Suprapubic skin (tissue), 4 donors: Measurements from ENCODE around the gene KCNA2. TPM values are rescaled to one million over a fixed set of nuclear protein-coding genes. Genes with fewer than 3 reads are reported as not detected.

Source experiments
- DNase-seq, 2 donors: peaks; one replicate each; pipeline ENCODE4 v3.0.0-alpha.2; 2019; ENCODE audit warnings: low spot score in 2 of 2
- H3K27ac ChIP-seq: fragments of 200-600 bp; sonication (generic); one replicate; pipeline ENCODE4 v1.5.1; 2019
- H3K27me3 ChIP-seq: fragments of 200-600 bp; sonication (generic); one replicate; pipeline ENCODE4 v1.5.1; 2019
- H3K36me3 ChIP-seq: fragments of 200-600 bp; sonication (generic); one replicate; pipeline ENCODE4 v1.5.1; 2019
- H3K4me1 ChIP-seq: fragments of 200-600 bp; sonication (generic); one replicate; pipeline ENCODE4 v1.5.1; 2019
- H3K4me3 ChIP-seq: fragments of 200-600 bp; sonication (generic); one replicate; pipeline ENCODE4 v1.5.1; 2019; ENCODE audit warnings: mild to moderate bottlenecking
- H3K9me3 ChIP-seq: fragments of 200-600 bp; sonication (generic); one replicate; pipeline ENCODE4 v1.5.1; 2019
- EP300 ChIP-seq: sonication (generic); formaldehyde crosslinking; IDR thresholded peaks from one replicate; pipeline ENCODE4 v1.6.1; 2017; ENCODE audit warnings: antibody characterized with exemption
- POLR2A ChIP-seq, 2 donors: fragments of 450-650 bp; IDR thresholded peaks; one replicate each; pipeline ENCODE4 v1.6.1; 2017; ENCODE audit warnings: antibody characterized with exemption in 2 of 2, mild to moderate bottlenecking in 2 of 2, moderate library complexity in 2 of 2
- POLR2AphosphoS5 ChIP-seq, 3 donors: sonication (generic); formaldehyde crosslinking; IDR thresholded peaks; one replicate each; pipeline ENCODE4 v1.6.1; 2017; ENCODE audit warnings: antibody characterized with exemption in 3 of 3
- WGBS: methylation state at CpG from one replicate; pipeline ENCODE4 v1.1.5; 2018; 5-methylcytosine and 5-hydroxymethylcytosine counted together
- total RNA-seq, 4 donors: library from RNA; depleted of rRNA; stranded (reverse); fragments of >200 nt; gene quantifications; one replicate each; pipeline ENCODE4 v1.1.0, GENCODE V29; 2016
- TF ChIP-seq, protein P1 (sequence below), 2 donors: fragments of 200-600 bp in 1 of 2; fragments of 450-650 bp in 1 of 2; sonication (generic) in 1 of 2; IDR thresholded peaks; one replicate each; pipeline ENCODE4 v1.5.1; 2016 to 2019; ENCODE audit warnings: antibody characterized with exemption in 2 of 2, mild to moderate bottlenecking in 1 of 2, moderate library complexity in 1 of 2

The KCNA2 gene
- total RNA-seq, 4 donors from 2014 or later: 0.34 to 0.97 (median 0.54) TPM

DNA sequence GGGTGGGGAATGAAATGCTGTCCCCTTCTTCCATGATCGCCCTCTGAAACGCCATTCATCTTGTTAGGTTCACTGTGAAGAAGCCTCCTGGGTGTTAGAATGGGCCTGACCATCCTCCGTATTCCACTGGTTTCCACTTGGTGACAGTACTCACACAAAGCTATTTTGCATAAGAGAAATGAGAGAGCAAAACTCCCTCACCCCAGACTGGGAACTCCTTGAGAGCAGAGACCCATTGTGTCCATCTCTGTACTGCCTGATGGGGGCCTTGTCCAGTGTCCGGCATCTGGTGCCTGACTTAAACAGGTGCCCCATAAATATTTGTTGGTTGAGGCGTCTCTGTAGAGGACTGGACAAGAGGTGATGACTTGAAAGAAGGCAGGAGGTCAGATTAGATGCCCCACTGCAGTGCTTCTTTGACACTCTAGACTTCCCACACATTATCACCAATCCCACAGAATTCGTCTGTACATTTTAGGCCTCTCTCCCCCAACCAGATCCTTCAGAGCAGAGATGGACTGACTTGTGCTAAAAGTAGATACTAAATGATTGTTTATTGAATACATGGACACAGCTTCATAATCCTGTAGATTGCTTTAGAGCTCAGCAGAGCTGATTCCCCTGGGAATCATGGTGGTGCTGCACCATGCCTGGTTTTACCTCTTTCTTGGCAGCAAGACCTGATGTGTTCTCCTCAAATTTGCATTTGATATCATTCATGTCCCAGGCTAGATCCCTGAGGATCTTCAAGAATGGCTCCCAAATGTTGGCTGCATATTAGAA, 22.4 kb upstream of the KCNA2 start:
- peaks cover 3% of the 10 kb centered on the region for H3K4me1 ChIP-seq
- no peaks in the 10 kb centered on the region for H3K27me3 ChIP-seq
- TF ChIP-seq, protein P1, sequence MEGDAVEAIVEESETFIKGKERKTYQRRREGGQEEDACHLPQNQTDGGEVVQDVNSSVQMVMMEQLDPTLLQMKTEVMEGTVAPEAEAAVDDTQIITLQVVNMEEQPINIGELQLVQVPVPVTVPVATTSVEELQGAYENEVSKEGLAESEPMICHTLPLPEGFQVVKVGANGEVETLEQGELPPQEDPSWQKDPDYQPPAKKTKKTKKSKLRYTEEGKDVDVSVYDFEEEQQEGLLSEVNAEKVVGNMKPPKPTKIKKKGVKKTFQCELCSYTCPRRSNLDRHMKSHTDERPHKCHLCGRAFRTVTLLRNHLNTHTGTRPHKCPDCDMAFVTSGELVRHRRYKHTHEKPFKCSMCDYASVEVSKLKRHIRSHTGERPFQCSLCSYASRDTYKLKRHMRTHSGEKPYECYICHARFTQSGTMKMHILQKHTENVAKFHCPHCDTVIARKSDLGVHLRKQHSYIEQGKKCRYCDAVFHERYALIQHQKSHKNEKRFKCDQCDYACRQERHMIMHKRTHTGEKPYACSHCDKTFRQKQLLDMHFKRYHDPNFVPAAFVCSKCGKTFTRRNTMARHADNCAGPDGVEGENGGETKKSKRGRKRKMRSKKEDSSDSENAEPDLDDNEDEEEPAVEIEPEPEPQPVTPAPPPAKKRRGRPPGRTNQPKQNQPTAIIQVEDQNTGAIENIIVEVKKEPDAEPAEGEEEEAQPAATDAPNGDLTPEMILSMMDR (IDR thresholded peaks at IDR 0.05): no peak
- DNase-seq: no peak
- no peak overlapping the region for H3K4me3 ChIP-seq
- H3K27ac ChIP-seq: no peak overlapping the region
- H3K36me3 ChIP-seq: no peaks in the 10 kb centered on the region
- no peaks in the 10 kb centered on the region for H3K9me3 ChIP-seq
- WGBS: 82% methylated on average over 6 of the region's 6 CpGs

DNA sequence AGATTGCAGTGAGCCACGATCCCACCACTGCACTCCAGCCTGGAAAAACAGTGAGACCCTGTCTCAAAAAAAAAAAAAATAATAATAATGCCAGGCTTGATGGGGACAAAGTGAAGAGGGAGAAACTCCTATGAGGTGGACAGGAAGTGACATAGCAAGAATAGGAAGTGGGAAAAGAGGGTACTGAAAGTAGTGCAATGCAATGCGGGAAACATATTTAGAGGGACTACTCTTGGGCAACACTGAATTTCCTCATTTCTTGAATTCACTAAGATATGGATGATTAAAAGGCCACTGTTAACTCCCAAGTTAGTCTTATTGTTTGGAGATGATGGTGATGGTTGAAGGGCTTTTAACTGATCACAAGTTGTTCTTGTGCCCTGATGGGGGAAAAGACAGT, 21.6 kb upstream of the KCNA2 start:
- no peaks in the 10 kb centered on the region for H3K9me3 ChIP-seq
- H3K27ac ChIP-seq: no peak overlapping the region
- H3K27me3 ChIP-seq: no peaks in the 10 kb centered on the region
- H3K4me1 ChIP-seq: peaks cover 3% of the 10 kb centered on the region
- WGBS: 91% methylated on average over 2 of the region's 2 CpGs
- no peak for DNase-seq
- no peak for TF ChIP-seq POLR2A (IDR thresholded peaks at IDR 0.05)
- no peak for TF ChIP-seq POLR2AphosphoS5 (IDR thresholded peaks at IDR 0.05)
- no peak for TF ChIP-seq EP300
- TF ChIP-seq, protein P1 (IDR thresholded peaks at IDR 0.05): no peak
- no peak overlapping the region for H3K4me3 ChIP-seq
- no peaks in the 10 kb centered on the region for H3K36me3 ChIP-seq

DNA sequence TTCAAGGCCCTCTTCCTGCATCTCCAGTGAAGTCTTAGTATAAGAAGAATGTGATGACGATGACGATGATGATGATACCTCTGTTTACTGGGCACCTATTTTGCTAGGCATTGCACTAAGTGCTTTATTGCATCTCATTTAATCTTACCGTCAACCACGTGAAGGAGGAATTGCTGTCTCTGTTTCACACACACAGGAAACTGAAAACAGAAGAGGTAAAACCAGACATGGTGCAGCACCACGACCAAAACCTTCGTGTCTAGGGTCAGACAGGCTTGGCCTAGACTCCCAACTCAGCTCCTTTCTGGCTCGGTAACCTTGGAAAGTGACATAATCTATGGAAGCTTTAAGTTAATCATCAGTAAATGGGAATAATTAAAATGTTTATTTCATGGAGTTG, 20.7 kb upstream of the KCNA2 start:
- no peak overlapping the region for H3K4me3 ChIP-seq
- H3K27ac ChIP-seq: no peak overlapping the region
- H3K9me3 ChIP-seq: no peaks in the 10 kb centered on the region
- 63% methylated on average over 7 of the region's 7 CpGs for WGBS
- no peak for TF ChIP-seq EP300
- TF ChIP-seq POLR2AphosphoS5 (IDR thresholded peaks at IDR 0.05): no peak
- TF ChIP-seq, protein P1 (IDR thresholded peaks at IDR 0.05): no peak
- TF ChIP-seq POLR2A (IDR thresholded peaks at IDR 0.05): no peak
- H3K4me1 ChIP-seq: peaks cover 3% of the 10 kb centered on the region
- no peaks in the 10 kb centered on the region for H3K36me3 ChIP-seq
- no peaks in the 10 kb centered on the region for H3K27me3 ChIP-seq
- DNase-seq: peak in 1 of 2 donors; percentile 21

DNA sequence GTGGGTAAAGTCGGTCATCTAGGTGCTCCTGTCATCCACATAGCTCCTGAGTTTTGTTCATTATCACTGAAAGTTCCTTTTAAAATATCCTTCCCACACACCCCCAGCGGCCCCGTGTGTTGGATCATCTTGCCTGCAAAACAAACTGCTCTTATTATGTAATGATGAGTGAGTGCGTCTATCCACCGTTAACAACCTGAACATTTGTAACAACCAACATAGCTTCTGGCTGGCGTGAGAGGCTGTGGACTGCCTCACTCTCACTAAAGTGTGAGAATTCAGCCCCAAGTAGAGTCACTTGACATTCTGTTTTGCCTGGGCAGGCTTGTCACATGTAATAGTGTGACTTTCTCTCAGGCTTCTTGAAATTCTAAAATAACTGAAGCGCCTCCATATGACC, 14.5 kb upstream of the KCNA2 start:
- no peaks in the 10 kb centered on the region for H3K36me3 ChIP-seq
- no peak overlapping the region for H3K4me3 ChIP-seq
- TF ChIP-seq EP300: no peak
- no peak for TF ChIP-seq POLR2AphosphoS5 (IDR thresholded peaks at IDR 0.05)
- TF ChIP-seq, protein P1 (IDR thresholded peaks at IDR 0.05): no peak
- TF ChIP-seq POLR2A (IDR thresholded peaks at IDR 0.05): no peak
- peak in 1 of 2 donors; percentile 52 for DNase-seq
- no peak overlapping the region for H3K27ac ChIP-seq
- peaks cover 8% of the 10 kb centered on the region for H3K4me1 ChIP-seq
- WGBS: 71% methylated on average over 7 of the region's 7 CpGs
- peaks cover 41% of the 10 kb centered on the region for H3K27me3 ChIP-seq
- H3K9me3 ChIP-seq: no peaks in the 10 kb centered on the region

DNA sequence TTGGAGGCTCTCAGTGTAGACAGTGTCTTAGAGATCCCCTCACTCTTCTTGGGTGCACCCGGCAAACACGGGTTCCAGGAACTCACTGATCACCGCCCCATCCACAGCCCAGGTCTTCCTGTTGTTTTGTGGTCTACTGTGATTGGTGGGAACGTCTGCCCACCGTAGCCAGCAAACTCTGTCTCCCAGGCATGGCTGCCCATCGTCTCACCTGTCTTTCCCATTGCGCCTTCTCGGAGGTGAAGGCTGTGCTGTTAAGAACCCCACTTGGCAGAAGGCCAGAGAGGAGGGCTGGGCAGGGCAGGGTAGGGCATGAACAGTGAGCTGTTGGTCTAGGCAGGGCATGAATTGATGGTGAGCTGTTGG, 14.1 kb upstream of the KCNA2 start:
- 66% methylated on average over 8 of the region's 8 CpGs for WGBS
- no peak overlapping the region for H3K27ac ChIP-seq
- DNase-seq: peak in 1 of 2 donors; percentile 74
- H3K4me1 ChIP-seq: peaks cover 8% of the 10 kb centered on the region
- H3K27me3 ChIP-seq: peaks cover 44% of the 10 kb centered on the region
- no peaks in the 10 kb centered on the region for H3K9me3 ChIP-seq
- no peak overlapping the region for H3K4me3 ChIP-seq
- TF ChIP-seq POLR2AphosphoS5 (IDR thresholded peaks at IDR 0.05): no peak
- TF ChIP-seq, protein P1 (IDR thresholded peaks at IDR 0.05): no peak
- TF ChIP-seq POLR2A (IDR thresholded peaks at IDR 0.05): no peak
- no peak for TF ChIP-seq EP300
- H3K36me3 ChIP-seq: no peaks in the 10 kb centered on the region
